ENCODE measurements around the gene TULP4.
"Not testable (repeated sequence)": the region's sequence is repeated elsewhere in the genome, so short reads cannot be mapped to it uniquely, and the experiment has no call there.

The TULP4 gene

GRCh38 chr6:158431036-158431435, 118.8 kb downstream of the TULP4 start:
- no peak for DNase-seq

GRCh38 chr6:158431560-158431959, 119.3 kb downstream of the TULP4 start:
- no peak for DNase-seq

GRCh38 chr6:158437571-158437970, 125.3 kb downstream of the TULP4 start:
- no peak for DNase-seq

GRCh38 chr6:158438226-158438625, 126.0 kb downstream of the TULP4 start:
- DNase-seq = no peak

GRCh38 chr6:158439255-158439654, 127.0 kb downstream of the TULP4 start:
- DNase-seq = no peak

- no peak for DNase-seq
Measured at GRCh38 chr6:158441716-158442215, 129.5 kb downstream of the TULP4 start.

GRCh38 chr6:158442306-158442705, 130.0 kb downstream of the TULP4 start:
- DNase-seq = no peak

GRCh38 chr6:158445426-158446085, 133.3 kb downstream of the TULP4 start:
- no peak for DNase-seq

GRCh38 chr6:158448856-158449255, 136.6 kb downstream of the TULP4 start:
- no peak for DNase-seq

- no peak for DNase-seq
Measured at GRCh38 chr6:158452191-158452590, 139.9 kb downstream of the TULP4 start.

- DNase-seq = no peak
Measured at GRCh38 chr6:158457131-158457530, 144.9 kb downstream of the TULP4 start.

- DNase-seq = no peak
Measured at GRCh38 chr6:158457616-158458278, 145.5 kb downstream of the TULP4 start.

- DNase-seq = no peak
Measured at GRCh38 chr6:158459726-158460125, 147.5 kb downstream of the TULP4 start.

GRCh38 chr6:158460602-158461169, 148.4 kb downstream of the TULP4 start:
- DNase-seq = no peak

- no peak for DNase-seq
Measured at GRCh38 chr6:158461954-158462353, 149.7 kb downstream of the TULP4 start.

- DNase-seq = no peak
Measured at GRCh38 chr6:158464483-158464882, 152.2 kb downstream of the TULP4 start.

- DNase-seq = no peak
Measured at GRCh38 chr6:158465257-158465656, 153.0 kb downstream of the TULP4 start.

- no peak for DNase-seq
Measured at GRCh38 chr6:158465747-158466146, 153.5 kb downstream of the TULP4 start.

- DNase-seq = no peak
Measured at GRCh38 chr6:158467923-158468322, 155.7 kb downstream of the TULP4 start.

- DNase-seq = no peak
Measured at GRCh38 chr6:158468666-158469065, 156.4 kb downstream of the TULP4 start.

GRCh38 chr6:158470023-158470422, 157.8 kb downstream of the TULP4 start:
- not testable (repeated sequence) for DNase-seq

GRCh38 chr6:158471339-158471738, 159.1 kb downstream of the TULP4 start:
- DNase-seq = no peak

GRCh38 chr6:158472447-158472846, 160.2 kb downstream of the TULP4 start:
- no peak for DNase-seq

GRCh38 chr6:158474961-158475343, 162.7 kb downstream of the TULP4 start:
- no peak for DNase-seq

Measured in activated CD8-positive, alpha-beta memory T cell treated with anti-CD3 and anti-CD28 coated beads, Interleukin-2, amount 50 U/mL, for 4 hours (primary cell).